DOHH2 (cell line): ENCODE measurements around the gene AFAP1L1.

Experiments used
- H3F3A ChIP-seq: fragments of 200-600 bp; sonication (generic), shearing (Covaris generic); 2 replicates; pipeline ENCODE4 v1.6.0; 2016; ENCODE audit warnings: antibody characterized with exemption, mild to moderate bottlenecking; ENCODE audit not compliant: control insufficient read depth, insufficient read depth
- H3K27ac ChIP-seq: fragments of 200-600 bp; sonication (generic); 2 replicates; pipeline ENCODE4 v1.5.1; 2014; ENCODE audit warnings: low read depth, mild to moderate bottlenecking, low read length, moderate library complexity
- H3K27me3 ChIP-seq: fragments of 200-600 bp; sonication (generic); 2 replicates; pipeline ENCODE4 v1.6.1; 2014; ENCODE audit warnings: mild to moderate bottlenecking, low read length, mixed read lengths; ENCODE audit not compliant: control insufficient read depth
- H3K36me3 ChIP-seq: fragments of 200-600 bp; sonication (generic); 2 replicates; pipeline ENCODE4 v1.6.1; 2014; ENCODE audit warnings: mild to moderate bottlenecking, low read length, moderate library complexity, mixed read lengths; ENCODE audit not compliant: control insufficient read depth
- H3K4me1 ChIP-seq: fragments of 200-600 bp; sonication (generic); 2 replicates; pipeline ENCODE4 v1.6.1; 2014; ENCODE audit warnings: mild to moderate bottlenecking, low read length, mixed read lengths; ENCODE audit not compliant: control insufficient read depth
- H3K4me2 ChIP-seq: fragments of 200-600 bp; sonication (generic); 2 replicates; pipeline ENCODE4 v1.6.0; 2014; ENCODE audit warnings: mild to moderate bottlenecking, low read length, moderate library complexity
- H3K4me3 ChIP-seq: fragments of 200-600 bp; sonication (generic); 2 replicates; pipeline ENCODE4 v1.5.1; 2014; ENCODE audit warnings: mild to moderate bottlenecking, low read length, mixed read lengths
- H3K79me2 ChIP-seq: fragments of 200-600 bp; sonication (generic); 2 replicates; pipeline ENCODE4 v1.6.1; 2014; ENCODE audit warnings: mild to moderate bottlenecking, low read length, mixed read lengths; ENCODE audit not compliant: control insufficient read depth
- H3K9me2 ChIP-seq: fragments of 200-600 bp; sonication (generic); replicated peaks from 2 replicates; pipeline ENCODE4 v1.6.1; 2014; ENCODE audit warnings: mild to moderate bottlenecking, low read length, mixed read lengths; ENCODE audit not compliant: control insufficient read depth
- H3K9me3 ChIP-seq: fragments of 200-600 bp; sonication (generic); 2 replicates; pipeline ENCODE4 v1.6.1; 2014; ENCODE audit warnings: antibody characterized with exemption, low read length, mixed read lengths; ENCODE audit not compliant: control insufficient read depth, insufficient read depth
- H4K20me1 ChIP-seq: fragments of 200-600 bp; sonication (generic); 2 replicates; pipeline ENCODE4 v1.6.0; 2014; ENCODE audit warnings: low read depth, mild to moderate bottlenecking, antibody characterized with exemption, low read length, moderate library complexity; ENCODE audit not compliant: control insufficient read depth, insufficient read depth
- CTCF ChIP-seq: fragments of 200-600 bp; sonication (generic); IDR thresholded peaks from one replicate; pipeline ENCODE4 v1.5.1; 2014; ENCODE audit warnings: antibody characterized with exemption, mild to moderate bottlenecking, low read depth, low read length; ENCODE audit not compliant: poor library complexity, severe bottlenecking
- EZH2phosphoT487 ChIP-seq: fragments of 200-600 bp; sonication (generic); IDR thresholded peaks from 2 replicates; pipeline ENCODE4 v1.6.1; 2017; ENCODE audit warnings: borderline replicate concordance, mild to moderate bottlenecking, antibody characterized with exemption, low read length, moderate library complexity, mixed read lengths

Gene AFAP1L1

DNA sequence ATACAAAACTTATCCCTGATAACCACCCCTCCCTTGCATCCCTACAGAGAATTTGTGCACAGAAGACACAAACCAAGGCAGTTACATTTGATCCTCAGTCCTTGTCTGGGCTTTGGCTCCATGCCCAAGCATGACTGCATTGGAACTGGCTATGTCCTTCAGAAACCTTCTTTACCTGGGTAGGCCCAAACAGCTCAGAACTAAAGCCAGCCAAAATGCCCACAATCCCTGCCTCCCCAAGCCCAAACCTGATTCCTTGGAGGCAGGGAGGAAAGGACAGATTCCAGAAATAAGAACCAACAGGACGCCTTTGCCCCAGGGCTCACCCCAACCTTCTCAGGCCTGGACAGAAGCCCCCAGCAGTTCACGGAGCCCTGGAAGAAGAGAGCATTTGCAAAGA, 99.2 kb downstream of the AFAP1L1 start:
- Histone ChIP-seq H3K27me3 (no peaks in the 10 kb centered on the region), H3K27ac (no peak overlapping the region), H3K79me2 (no peaks in the 10 kb centered on the region), H3K4me2 (no peak overlapping the region), H3F3A (no peaks in the 10 kb centered on the region), H3K9me3 (no peaks in the 10 kb centered on the region), H3K4me3 (no peak overlapping the region), H3K9me2 (no peaks in the 10 kb centered on the region), H4K20me1 (no peaks in the 10 kb centered on the region; the same call in 1 of the 2 replicates), H3K36me3 (peaks cover 33% of the 10 kb centered on the region), H3K4me1 (no peaks in the 10 kb centered on the region)
- no peak for TF ChIP-seq CTCF
- no peak for TF ChIP-seq EZH2phosphoT487

- no peaks in the 10 kb centered on the region; the same call in 1 of the 2 replicates for H4K20me1 ChIP-seq
- H3K27me3 ChIP-seq: no peaks in the 10 kb centered on the region
- peaks cover 28% of the 10 kb centered on the region for H3K36me3 ChIP-seq
- H3K79me2 ChIP-seq: no peaks in the 10 kb centered on the region
- TF ChIP-seq CTCF (peak; percentile 78), EZH2phosphoT487 (no peak)
- no peak overlapping the region for H3K27ac ChIP-seq
- H3K9me2 ChIP-seq: no peaks in the 10 kb centered on the region
- H3F3A ChIP-seq: no peaks in the 10 kb centered on the region
- H3K4me1 ChIP-seq: no peaks in the 10 kb centered on the region
- H3K9me3 ChIP-seq: no peaks in the 10 kb centered on the region
- H3K4me3 ChIP-seq: no peak overlapping the region
- no peak overlapping the region for H3K4me2 ChIP-seq
These were observed 99.8 kb downstream of the AFAP1L1 start for GRCh38 chr5:149371296-149371962.

DNA sequence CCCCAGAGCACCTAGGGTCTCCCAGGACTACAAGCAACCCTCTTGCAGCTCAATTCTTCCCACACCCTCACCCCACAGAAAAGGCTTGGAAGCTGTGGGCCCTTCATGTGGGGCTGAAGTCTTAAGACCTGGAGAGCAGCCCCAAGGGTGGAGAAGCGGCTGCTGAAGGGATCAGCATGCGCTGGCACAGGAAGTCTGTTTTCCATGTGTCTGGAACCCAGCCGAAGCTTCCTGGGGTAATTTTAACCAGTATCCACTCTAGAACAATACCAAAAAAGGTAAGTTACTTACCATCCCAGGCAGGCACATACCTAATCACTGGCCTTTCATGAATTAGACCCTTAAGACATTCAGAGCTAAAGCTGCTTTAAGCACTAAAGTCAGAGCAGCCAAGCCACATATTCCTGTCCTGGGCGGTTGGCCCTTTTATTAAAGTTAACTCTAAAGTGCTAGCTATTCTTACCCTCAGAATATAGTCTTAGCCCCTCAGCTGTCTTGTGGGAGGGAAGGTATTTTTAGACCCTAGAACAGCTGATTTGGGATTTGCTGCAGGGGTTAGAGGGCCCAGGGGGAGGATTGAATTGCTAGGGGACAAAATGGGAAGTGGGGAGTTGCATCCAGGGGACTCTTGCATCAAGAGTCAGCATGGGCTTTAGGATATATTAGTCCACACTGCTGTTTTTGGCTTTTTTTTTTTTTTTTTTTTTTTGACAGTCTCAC, 100.6 kb downstream of the AFAP1L1 start:
- Histone ChIP-seq H3K27ac (no peak overlapping the region), H4K20me1 (peaks cover under 1% of the 10 kb centered on the region; the same call in 1 of the 2 replicates), H3K27me3 (no peaks in the 10 kb centered on the region), H3F3A (no peaks in the 10 kb centered on the region), H3K4me2 (no peak overlapping the region), H3K9me2 (no peaks in the 10 kb centered on the region), H3K4me1 (no peaks in the 10 kb centered on the region), H3K36me3 (peaks cover 26% of the 10 kb centered on the region), H3K4me3 (no peak overlapping the region), H3K9me3 (no peaks in the 10 kb centered on the region), H3K79me2 (no peaks in the 10 kb centered on the region)
- TF ChIP-seq CTCF (no peak), EZH2phosphoT487 (no peak)
